WERI-Rb-1 (cell line): ENCODE results near the gene ZNF652.

Experiments
- DNase-seq: peaks from one replicate; pipeline ENCODE4 v3.0.0-alpha.2; 2020
- H3K27ac ChIP-seq: fragments of 250-450 bp; sonication (Bioruptor Pico); 2 replicates; pipeline ENCODE4 v1.5.1; 2020; ENCODE audit warnings: mild to moderate bottlenecking, moderate library complexity
- H3K27me3 ChIP-seq: fragments of 250-450 bp; sonication (Bioruptor Pico); 2 replicates; pipeline ENCODE4 v1.5.1; 2021; ENCODE audit warnings: mild to moderate bottlenecking, low read depth, moderate library complexity; ENCODE audit not compliant: insufficient read depth, severe bottlenecking
- H3K36me3 ChIP-seq: fragments of 250-450 bp; sonication (Bioruptor Pico); 2 replicates; pipeline ENCODE4 v1.5.1; 2020; ENCODE audit warnings: mild to moderate bottlenecking, moderate library complexity
- H3K4me3 ChIP-seq: 2 replicates; pipeline ENCODE4 v1.5.1; 2011; ENCODE audit warnings: low read depth, mild to moderate bottlenecking, control low read depth, low read length
- H3K9me3 ChIP-seq: fragments of 250-450 bp; sonication (Bioruptor Pico); 2 replicates; pipeline ENCODE4 v1.5.1; 2021; ENCODE audit warnings: mild to moderate bottlenecking, moderate library complexity; ENCODE audit not compliant: severe bottlenecking
- TF ChIP-seq, protein P1 (sequence below): IDR thresholded peaks from 2 replicates; pipeline ENCODE4 v1.5.1; 2011; ENCODE audit warnings: low read depth, mild to moderate bottlenecking, control low read depth, inconsistent platforms, low read length

Gene ZNF652

DNA sequence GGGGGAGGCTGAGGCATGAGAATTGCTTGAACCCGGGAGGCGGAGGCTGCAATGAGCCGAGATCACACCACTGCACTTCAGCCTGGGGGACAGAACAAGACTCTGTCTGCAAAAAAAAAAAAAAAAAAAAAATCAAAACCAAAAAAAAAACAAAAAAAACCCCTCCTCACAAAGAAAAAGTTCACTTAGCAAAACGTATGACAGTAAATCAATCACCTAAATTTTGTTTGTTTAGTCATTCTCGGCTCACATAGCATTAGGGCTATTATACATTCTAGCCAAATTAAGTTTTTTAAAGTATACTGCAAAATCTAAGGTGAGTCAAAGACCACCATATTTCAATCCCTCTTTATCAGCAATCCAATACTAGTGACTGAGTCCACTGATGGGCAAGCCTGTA lies 5.7 kb downstream of the ZNF652 start:
- Histone ChIP-seq H3K4me3 (no peak overlapping the region), H3K36me3 (no peaks in the 10 kb centered on the region; the same call in 1 of the 2 replicates), H3K27me3 (no peaks in the 10 kb centered on the region), H3K27ac (no peak overlapping the region), H3K9me3 (no peaks in the 10 kb centered on the region)
- TF ChIP-seq, protein P1, sequence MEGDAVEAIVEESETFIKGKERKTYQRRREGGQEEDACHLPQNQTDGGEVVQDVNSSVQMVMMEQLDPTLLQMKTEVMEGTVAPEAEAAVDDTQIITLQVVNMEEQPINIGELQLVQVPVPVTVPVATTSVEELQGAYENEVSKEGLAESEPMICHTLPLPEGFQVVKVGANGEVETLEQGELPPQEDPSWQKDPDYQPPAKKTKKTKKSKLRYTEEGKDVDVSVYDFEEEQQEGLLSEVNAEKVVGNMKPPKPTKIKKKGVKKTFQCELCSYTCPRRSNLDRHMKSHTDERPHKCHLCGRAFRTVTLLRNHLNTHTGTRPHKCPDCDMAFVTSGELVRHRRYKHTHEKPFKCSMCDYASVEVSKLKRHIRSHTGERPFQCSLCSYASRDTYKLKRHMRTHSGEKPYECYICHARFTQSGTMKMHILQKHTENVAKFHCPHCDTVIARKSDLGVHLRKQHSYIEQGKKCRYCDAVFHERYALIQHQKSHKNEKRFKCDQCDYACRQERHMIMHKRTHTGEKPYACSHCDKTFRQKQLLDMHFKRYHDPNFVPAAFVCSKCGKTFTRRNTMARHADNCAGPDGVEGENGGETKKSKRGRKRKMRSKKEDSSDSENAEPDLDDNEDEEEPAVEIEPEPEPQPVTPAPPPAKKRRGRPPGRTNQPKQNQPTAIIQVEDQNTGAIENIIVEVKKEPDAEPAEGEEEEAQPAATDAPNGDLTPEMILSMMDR = no peak
- DNase-seq = no peak

DNA sequence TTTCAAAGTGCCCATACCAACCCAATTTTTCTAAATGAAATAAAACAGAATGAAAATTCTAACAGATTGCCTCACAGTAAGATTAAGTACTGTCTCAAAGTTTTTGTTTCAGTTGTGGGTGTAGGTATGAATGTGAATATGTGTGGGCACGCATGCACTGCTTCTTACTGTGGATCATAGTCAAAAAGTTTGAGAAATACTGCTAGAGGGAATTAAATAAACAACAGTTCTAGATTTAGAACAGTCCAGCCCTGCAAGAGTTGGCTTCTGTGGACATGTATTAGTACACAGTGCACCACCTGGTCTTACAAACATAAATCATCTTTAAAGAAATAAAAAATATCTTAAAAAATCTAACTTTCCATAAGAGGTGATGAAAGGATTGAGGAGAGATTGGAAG lies 8.4 kb downstream of the ZNF652 start:
- H3K9me3 ChIP-seq = no peaks in the 10 kb centered on the region
- H3K36me3 ChIP-seq = peaks cover 6% of the 10 kb centered on the region
- H3K27me3 ChIP-seq = no peaks in the 10 kb centered on the region
- H3K27ac ChIP-seq = no peak overlapping the region
- TF ChIP-seq, protein P1 = no peak
- no peak overlapping the region for H3K4me3 ChIP-seq
- no peak for DNase-seq

DNA sequence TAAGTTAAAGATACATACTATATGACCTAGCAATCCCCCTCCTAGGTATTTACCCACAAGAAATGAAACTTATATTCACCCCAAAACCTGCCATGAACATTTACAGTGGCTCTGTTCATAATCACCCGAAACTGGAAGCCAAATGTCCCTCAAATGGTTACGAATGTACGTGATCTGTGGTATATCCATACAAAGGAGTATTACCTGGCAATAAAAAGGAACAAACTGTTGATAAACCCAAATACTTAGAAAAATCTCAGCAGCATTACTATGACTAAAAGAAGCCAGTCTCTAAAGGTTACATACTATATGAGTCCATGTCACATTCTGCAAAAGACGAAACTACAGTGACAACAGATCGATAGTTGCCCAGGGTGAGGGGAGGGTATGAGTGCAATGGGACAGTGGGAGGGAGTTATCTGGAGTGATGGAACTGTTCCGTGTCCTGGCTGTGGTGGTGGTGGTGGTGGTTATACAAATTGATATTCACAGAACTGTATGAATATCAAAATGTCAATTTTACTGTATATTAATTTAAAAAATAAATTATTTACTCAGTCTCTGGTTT lies 9.4 kb downstream of the ZNF652 start:
- Histone ChIP-seq H3K9me3 (no peaks in the 10 kb centered on the region), H3K36me3 (peaks cover 6% of the 10 kb centered on the region), H3K27ac (no peak overlapping the region), H3K27me3 (no peaks in the 10 kb centered on the region), H3K4me3 (no peak overlapping the region)
- no peak for DNase-seq
- TF ChIP-seq, protein P1 = no peak

DNA sequence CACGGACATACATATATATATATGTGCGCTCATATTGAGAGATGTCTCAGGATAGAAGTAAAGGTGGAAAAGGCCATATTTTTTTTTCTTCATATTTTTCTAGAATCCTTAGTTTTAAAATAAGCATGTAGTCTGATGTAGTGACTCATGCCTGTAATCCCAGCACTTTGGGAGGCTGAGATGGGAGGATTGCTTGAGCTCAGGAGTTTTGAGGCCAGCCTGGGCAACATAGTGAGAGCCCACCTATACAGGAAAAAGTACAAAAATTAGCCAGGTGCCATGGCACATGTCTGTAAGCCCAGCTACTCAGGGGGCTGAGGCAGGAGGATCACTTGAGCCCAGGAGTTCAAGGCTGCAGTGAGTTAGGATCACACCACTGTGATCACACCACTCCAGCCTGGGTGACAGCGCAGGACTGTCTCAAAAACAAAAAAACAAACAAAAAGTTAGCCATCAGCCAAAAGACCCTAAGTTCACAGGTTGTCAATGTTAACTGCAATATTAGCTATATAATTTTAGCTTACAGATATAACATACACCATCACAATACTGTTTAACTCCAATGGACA lies 10.4 kb downstream of the ZNF652 start:
- DNase-seq = no peak
- Histone ChIP-seq H3K27me3 (no peaks in the 10 kb centered on the region), H3K36me3 (peaks cover 6% of the 10 kb centered on the region), H3K4me3 (no peak overlapping the region), H3K27ac (no peak overlapping the region), H3K9me3 (no peaks in the 10 kb centered on the region)
- TF ChIP-seq, protein P1 = no peak

DNA sequence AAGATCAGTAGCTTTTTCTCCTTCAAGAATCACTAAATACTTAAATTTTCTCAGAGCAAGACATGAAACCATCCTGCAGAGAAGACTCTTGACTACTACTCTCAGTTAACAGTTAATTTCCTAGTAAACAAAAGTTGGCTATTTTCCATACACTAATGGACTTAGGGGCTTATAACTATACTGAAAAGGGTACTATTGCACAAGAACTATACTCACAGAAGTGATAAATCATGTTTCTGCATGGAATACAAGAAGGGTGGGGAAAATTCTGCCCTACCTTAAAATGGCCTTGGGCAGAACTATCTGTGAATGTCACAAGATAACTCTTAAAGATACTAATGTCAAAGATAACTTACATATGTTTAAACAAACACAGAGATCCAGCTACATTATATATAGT lies 12.5 kb downstream of the ZNF652 start:
- Histone ChIP-seq H3K27ac (no peak overlapping the region), H3K9me3 (no peaks in the 10 kb centered on the region), H3K4me3 (no peak overlapping the region), H3K27me3 (no peaks in the 10 kb centered on the region), H3K36me3 (peaks cover 6% of the 10 kb centered on the region)
- no peak for DNase-seq
- TF ChIP-seq, protein P1 = no peak

DNA sequence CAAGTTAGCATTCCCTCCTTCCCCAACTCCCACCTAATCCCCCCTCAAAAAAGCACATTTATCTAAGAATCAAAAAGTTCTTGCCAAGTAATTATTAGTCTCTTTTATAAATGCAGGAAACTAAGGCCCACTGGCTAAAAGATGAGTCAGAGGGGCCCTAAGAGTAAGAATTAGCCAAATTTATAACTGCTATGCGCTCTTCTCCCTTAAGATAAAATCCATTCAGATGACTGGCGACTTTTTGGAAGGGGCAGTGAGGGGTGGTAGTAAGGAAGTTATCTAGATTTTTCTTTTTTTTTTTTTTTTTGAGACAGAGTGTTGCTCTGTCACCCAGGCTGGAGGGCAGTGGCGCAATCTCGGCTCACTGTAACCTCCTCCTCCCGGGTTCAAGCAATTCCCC lies 17.1 kb downstream of the ZNF652 start:
- Histone ChIP-seq H3K27ac (no peak overlapping the region), H3K36me3 (peaks cover 6% of the 10 kb centered on the region), H3K27me3 (no peaks in the 10 kb centered on the region), H3K4me3 (no peak overlapping the region), H3K9me3 (no peaks in the 10 kb centered on the region)
- DNase-seq = no peak
- TF ChIP-seq, protein P1 = no peak
